Fibroblast of the conjunctiva (primary cell): ENCODE measurements around the gene WNT9B.
"Not testable (repeated sequence)": the region's sequence is repeated elsewhere in the genome, so short reads cannot be mapped to it uniquely, and the experiment has no call there.

Experiments used
- DNase-seq: peaks from one replicate; pipeline ENCODE4 v3.0.0-alpha.2; 2010; ENCODE audit warnings: low read depth

Gene WNT9B

DNA sequence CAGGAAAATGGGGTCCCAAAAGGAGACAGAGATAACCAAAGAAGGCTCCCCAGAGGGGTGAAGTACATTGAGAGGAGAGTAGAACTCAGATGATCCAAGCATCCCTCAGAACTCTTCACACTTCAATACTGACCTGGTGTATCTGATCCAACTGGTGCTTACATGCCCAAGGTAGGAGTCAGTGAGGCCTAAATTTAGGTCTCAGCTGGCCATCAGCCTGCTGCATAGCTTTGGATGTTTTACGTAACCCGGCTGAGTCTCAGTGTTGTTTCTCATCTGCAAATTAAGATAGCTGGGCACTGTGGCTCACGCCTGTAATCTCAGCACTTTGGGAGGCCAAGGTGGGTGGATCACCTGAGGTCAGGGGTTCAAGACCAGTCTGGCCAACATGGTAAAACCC, 59.9 kb downstream of the WNT9B start:
- no peak for DNase-seq

DNA sequence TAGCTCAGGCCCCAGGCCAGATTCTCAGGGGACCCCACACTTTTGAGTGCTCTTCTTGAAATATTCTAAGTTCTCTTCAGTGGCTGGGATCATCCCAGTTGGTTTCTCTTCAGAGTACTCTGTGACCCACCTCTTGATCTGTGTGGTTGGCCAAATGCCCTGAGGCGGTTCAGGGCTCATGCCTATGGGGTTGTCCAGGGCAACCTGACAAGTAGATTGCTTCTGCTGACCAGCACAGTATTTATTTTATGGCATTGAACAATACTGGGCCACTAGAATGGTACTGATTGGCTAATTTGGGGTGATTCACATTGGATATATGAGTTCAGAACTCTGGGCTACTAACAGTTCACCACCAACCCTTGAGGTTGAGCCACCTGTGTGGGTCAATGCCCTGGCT, 64.2 kb downstream of the WNT9B start:
- DNase-seq, result no peak

DNA sequence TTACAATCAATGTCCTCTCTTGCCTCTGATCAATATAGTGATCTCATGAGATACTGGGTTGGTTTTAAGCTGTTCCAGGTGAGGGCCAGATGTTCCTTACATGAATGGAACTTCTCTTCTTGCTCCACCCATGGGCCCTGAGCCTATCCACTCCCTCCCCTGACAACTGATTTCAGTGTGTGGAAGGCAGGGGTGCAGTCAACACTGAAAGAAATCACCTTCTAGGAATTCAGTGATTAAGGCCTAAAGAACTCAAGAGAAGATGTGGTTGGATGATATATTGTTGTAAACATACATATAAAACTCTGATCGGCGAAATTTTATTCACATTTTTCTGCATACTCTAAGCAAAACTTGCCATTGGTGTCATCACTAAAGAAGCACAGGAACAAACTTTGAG, 64.8 kb downstream of the WNT9B start:
- no peak for DNase-seq

DNA sequence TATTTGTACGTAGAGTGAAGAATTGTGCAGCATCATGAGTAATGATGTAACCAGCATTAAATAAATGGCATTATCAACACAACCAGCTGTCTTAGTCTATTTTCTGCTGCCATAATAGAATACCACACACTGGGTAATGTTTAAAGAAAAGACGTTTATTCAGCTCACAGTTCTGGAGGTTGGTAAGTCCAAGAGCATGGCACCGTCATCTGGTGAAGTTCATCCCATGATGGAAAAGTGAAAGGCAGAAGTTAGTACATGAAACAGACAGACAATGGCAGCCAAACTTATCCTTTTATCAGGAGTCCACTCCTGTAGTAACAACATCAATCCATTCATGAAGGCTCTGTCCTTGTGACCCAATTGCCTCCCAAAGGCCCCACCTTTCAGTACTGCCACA, 65.2 kb downstream of the WNT9B start:
- DNase-seq, result no peak

DNA sequence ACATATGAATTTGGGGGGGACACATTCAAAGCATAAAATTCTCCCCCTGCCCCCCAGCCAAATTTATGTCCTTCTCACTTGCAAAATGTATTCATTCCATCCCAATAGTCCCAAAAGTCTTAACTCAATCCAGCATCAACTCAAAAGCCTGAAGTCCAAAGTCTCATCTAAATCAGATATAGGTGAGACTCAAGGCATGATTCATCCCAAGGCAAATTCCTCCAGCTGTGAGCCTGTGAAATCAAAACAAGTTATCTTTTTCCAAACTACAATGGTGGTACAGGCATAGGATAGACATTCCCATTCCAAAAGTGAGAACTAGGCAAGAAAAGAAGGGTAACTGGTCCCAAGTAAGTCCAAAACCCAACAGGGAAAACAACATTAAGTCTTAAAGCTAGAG, 65.7 kb downstream of the WNT9B start:
- no peak for DNase-seq

DNA sequence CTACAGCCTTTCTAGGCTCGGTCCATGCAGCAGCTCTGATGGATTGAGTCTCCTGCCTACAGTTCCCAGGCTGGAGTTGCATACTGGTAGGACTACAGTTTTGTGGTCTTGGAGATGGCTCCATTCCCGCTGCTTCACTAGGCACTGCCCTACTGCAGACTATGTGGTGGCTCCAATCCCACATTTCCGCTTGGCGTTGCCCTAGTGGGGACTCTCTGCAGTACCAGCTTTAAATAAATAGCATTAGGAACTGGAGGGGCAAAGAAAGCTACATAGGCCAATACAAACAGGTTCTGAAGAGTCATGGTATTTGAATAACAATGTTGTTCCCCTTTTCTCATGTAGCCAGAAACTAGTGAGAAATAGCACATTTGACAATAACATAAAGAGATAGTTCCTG, 66.1 kb downstream of the WNT9B start:
- DNase-seq, result no peak

DNA sequence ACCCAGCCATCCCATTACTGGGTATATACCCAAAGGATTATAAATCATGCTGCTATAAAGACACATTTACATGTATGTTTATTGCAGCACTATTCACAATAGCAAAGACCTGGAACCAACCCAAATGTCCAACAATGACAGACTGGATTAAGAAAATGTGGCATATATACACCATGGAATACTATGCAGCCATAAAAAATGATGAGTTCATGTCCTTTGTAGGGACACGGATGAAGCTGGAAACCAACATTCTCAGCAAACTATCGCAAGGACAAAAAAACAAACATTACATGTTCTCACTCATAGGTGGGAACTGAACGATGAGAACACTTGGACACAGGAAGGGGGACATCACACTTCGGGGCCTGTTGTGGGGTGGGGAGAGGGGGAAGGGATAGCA, 70.6 kb downstream of the WNT9B start:
- not testable (repeated sequence) for DNase-seq

DNA sequence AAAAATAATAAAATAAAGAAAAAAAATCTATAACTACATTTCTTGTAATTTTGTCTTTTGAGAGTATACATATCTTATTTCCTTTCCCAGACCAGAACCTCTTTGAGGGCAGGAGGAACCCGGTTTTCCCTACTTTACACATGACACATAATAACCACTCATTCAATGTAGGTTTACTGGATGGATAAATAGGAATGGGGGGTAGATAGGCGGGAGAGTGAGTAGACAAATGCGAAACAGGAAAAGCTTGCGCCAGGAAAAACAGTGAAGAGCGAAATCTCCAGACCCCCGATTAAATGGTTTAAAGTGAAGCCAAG, 71.1 kb downstream of the WNT9B start:
- no peak for DNase-seq

DNA sequence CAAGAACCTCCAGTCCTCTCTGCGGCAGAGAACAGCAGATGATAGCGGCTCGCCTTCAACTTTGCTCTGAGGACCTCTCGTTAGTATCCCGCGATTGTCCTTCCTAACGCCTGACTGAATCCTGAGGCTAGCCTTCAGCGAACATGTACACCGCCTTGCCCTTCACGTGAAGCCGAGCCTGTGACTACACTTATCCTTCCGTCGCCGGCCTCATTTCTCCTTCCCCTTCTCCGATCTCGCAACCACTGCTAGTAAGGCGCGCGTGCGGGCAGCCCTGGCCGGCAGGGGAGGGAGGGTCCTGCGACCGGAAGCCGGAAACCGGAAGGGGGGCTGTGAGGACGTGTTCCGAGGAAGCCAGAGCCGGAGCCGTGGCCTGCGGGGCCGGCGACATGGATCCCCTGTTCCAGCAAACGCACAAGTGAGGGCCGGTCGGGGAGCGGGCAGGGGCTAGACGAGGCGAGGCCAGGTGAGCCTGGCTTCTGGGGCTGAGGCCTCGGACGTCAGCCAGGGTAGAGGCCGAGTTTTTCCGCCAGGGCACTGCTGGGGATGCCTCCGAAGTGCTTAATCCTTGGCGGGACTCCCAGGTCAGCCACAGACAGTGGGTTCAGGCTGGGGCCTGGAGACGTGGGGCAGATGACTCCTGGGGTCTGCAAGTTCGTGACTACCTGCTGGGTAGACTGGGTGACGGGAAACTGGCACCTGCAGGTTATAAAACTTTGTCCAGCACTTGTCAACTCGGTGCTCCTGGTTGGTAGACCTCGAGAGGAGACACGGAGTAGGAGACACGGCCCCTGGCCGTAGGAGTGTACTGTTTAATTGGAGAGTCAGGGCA, 71.6 kb downstream of the WNT9B start, which contains the start of gene GOSR2:
Gene GOSR2 (plus strand): TSS at position 357 of the 832 bp plus-strand sequence. CDS start 33 bp downstream, at position 390.
- peak; percentile 70 for DNase-seq

DNA sequence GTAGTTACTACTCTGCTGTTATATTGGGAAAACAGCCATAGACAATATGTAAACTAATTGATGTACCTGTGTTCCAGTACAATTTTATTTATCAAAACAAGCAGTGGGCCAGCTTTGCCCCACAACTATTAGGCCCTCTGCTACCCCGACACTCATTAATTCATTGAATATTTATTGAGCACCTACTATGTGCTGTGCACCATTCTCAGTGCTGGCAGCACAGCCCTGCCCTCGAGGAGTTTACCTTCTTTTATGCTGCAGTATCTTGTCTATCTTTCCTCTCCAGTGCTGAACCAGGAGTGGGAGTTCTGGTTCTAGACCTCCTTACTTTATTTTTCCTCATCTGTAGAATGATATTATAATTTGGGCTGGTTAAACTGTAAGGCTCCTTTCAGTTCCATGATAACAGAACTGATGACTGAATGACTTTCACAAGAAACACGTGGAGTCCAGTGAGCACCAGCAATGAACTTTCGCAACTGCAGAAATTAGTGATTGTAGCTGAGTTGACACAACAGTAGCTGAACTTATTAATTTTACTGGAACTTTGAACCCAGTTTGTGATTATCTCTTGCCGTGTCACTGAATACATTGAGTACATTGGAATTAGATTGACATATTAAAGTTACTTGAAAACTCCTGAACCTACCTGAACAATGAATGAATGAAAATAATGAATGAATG, 73.9 kb downstream of the WNT9B start:
- DNase-seq, result no peak

DNA sequence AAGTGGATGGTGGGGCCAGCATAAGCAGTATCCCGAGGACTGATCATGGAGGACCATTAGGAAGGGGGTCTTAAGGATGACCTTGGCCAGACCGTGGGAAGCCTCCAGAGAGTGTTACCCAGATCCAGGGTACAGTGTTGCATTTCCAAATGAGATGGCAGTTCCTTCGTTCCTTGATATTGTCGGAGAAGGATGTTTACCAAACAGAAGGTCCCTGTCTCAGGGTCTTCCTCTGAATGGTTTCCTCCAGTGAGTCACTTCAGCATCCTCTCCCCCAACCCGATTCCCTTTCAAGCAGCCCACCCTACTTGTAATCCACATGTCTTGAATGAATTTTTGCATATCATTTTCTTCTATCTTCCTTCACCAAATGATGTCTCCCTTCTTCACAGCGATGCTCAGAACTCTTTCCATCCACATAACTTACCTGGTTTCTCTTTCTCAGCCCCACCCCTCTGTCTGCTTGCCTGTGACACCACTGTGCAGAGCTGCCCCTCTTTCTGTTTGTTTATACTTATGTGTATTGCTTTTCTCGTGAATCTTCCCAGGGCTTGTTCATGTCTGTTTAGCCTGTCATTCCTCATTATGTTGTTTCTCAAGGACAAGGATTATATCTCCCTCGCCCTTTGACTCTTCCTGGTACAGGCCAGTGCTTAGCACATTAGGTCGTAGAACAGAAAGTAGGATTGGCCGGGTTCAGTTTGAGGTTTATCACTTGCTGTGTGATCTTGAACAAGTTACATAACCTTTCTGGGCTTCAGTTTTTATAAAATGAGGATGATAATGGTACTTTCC, 77.3 kb downstream of the WNT9B start:
- DNase-seq, result no peak

DNA sequence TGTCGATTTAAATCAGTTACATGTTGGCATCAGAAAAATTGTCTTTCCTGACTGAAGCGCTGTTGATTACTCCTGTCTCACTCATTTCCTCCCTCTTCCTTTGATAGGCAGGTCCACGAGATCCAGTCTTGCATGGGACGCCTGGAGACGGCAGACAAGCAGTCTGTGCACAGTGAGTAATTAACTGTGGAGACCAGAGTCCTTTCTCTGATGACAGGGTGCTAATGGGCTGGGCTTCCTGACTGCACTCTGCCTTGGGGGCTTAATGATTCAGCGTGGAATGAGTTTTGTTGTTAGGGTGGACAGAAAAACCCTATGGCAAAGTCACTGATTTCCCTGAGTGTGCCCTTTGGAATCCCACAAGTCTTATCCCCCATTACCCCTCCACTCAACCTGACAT, 78.0 kb downstream of the WNT9B start:
- no peak for DNase-seq

DNA sequence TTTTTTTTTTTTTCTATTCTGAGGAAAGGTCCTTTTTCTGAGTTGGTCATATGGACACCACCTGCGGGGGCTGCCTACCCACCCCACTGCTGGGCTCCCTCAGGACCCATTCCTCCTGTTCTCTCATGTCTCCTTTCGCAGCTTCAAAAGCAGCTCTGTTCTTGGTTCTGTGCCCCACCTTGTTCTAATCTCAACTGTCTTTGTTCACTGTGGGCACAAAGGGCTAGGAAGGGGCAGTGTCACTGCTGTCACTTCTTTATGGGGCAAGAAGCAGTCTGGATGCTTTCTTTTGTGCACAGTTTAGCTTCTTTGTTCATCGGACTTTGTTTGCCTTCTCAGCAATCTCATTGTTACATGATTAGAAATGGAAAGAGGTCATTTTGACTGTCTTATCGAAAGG, 78.7 kb downstream of the WNT9B start:
- no peak for DNase-seq

DNA sequence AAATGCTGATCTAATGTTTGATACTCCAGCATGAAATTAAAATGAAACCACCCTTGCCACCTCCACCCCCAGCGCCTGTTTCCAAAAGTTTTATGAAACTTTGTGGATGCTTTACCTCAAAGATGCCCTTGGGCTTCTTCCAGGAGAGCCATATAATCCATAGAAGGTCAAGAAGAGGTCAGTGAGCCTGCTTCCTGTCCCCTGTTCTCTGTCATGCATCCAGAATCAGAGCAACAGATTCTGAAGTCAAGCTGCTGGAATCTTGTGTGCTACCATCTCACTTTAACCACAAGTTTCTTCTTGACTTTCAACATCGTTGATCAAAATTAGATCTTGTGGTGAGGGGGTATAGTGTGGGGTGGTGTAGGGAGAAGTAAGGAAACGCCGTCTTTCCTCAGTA, 80.2 kb downstream of the WNT9B start:
- no peak for DNase-seq

DNA sequence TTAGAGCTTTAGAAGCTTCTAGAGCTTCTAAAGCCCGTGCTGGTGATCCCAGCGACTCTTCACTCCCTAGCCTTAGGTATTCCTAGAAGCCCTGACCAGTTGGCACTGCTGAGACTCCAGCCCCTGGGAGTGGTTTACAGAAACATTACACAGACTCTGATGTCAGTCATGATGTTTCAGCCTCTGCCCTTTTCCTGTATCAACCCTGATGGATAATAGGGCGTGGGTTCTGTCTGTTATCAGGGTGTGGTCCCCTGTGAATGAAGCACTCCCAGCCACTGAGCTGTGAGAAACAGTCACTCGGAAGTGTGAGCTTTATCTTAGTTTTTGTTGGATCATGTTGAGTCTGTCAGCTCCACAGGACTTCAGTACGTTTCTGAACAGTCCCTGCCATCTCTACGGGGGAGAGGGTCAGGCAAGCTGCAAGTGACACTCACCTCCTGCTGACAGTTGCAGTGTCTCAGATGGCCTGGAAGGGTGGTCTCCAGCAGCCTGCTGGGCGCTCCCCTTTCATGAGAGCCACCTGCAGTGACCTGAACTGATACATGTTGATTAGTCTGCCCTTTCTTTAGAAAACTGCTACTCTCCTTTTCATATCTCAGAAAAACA, 84.4 kb downstream of the WNT9B start:
- no peak for DNase-seq
